ENCODE measurements around the gene FAM193B. TPM values are rescaled to one million over a fixed set of nuclear protein-coding genes. Genes with fewer than 3 reads are reported as not detected.
A peak's percentile ranks its signal among the peaks of the same experiment; 100 is the strongest.

FAM193B gene
- total and polyA plus RNA-seq, 7 experiments from 2014 or later: 4.1 to 275 (median 157) TPM

GRCh38 chr5:177508837-177509236, 45.5 kb downstream of the FAM193B start:
- DNase-seq (no peak), ATAC-seq (no peak)
- no peak overlapping the region for H3K27ac Mint-ChIP-seq
- no peaks in the 10 kb centered on the region for H3K27me3 Mint-ChIP-seq
- Histone ChIP-seq H3K9me3 (ENCODE audit: control insufficient read depth in 2 of 3, low read length in 3 of 3) (no peaks in the 10 kb centered on the region), H3K27ac (ENCODE audit: low read depth, low read length) (no peak overlapping the region), H3K4me3 (ENCODE audit: low read length) (no peak overlapping the region), H3K36me3 (ENCODE audit: control insufficient read depth in 2 of 3, insufficient read depth in 3 of 3, low read length in 3 of 3) (peaks cover 0 to 32% (median 7%) of the 10 kb centered on the region in 3 experiments), H3K4me1 (ENCODE audit: control insufficient read depth in 2 of 2, insufficient read depth in 2 of 2, low read length in 2 of 2) (no peaks in the 10 kb centered on the region), H3K27me3 (ENCODE audit: control insufficient read depth in 2 of 2, insufficient read depth in 2 of 2, low read length in 2 of 2) (no peaks in the 10 kb centered on the region)
- POLR2A ChIA-PET: no interaction called here
- CTCF ChIA-PET: interaction anchor here (0.7 to 1.0 kb wide), 2 partner anchors 8 to 104 kb away, joined by 3 to 4 read pairs; no protein-coding TSS in a partner anchor
- no peaks in the 10 kb centered on the region for H3K9me3 Mint-ChIP-seq
- intact Hi-C loops (cut with micrococcal nuclease): no loop called here
- peak overlapping the region in 1 of 10 donors; percentile 72 for H3K4me3 Mint-ChIP-seq
- peaks cover 7 to 20% (median 11%) of the 10 kb centered on the region in 5 donors for H3K36me3 Mint-ChIP-seq
- H3K4me1 Mint-ChIP-seq: peaks cover 4 to 28% (median 7%) of the 10 kb centered on the region in 7 donors

GRCh38 chr5:177508221-177508611, 46.1 kb downstream of the FAM193B start:
- Histone ChIP-seq H3K27me3 (ENCODE audit: control insufficient read depth in 2 of 2, insufficient read depth in 2 of 2, low read length in 2 of 2) (no peaks in the 10 kb centered on the region), H3K4me1 (ENCODE audit: control insufficient read depth in 2 of 2, insufficient read depth in 2 of 2, low read length in 2 of 2) (no peaks in the 10 kb centered on the region), H3K9me3 (ENCODE audit: control insufficient read depth in 2 of 3, low read length in 3 of 3) (no peaks in the 10 kb centered on the region), H3K36me3 (ENCODE audit: control insufficient read depth in 2 of 3, insufficient read depth in 3 of 3, low read length in 3 of 3) (peaks cover 0 to 26% (median 6%) of the 10 kb centered on the region in 3 experiments), H3K27ac (ENCODE audit: low read depth, low read length) (no peak overlapping the region), H3K4me3 (ENCODE audit: low read length) (no peak overlapping the region)
- no peaks in the 10 kb centered on the region for H3K27me3 Mint-ChIP-seq
- DNase-seq (no peak), ATAC-seq (no peak)
- H3K36me3 Mint-ChIP-seq: peaks cover 7 to 15% (median 10%) of the 10 kb centered on the region in 5 donors
- H3K4me1 Mint-ChIP-seq: peaks cover 2 to 26% (median 7%) of the 10 kb centered on the region in 7 donors
- intact Hi-C loops (cut with micrococcal nuclease): no loop called here
- ChIA-PET CTCF (interaction anchor here (0.7 kb wide), 1 partner anchor 104 kb away, joined by 3 read pairs; no protein-coding TSS in a partner anchor), POLR2A (no interaction called here)
- no peak overlapping the region for H3K27ac Mint-ChIP-seq
- H3K9me3 Mint-ChIP-seq: no peaks in the 10 kb centered on the region
- no peak overlapping the region for H3K4me3 Mint-ChIP-seq

- ATAC-seq (peak; percentile 17), DNase-seq (no peak)
- H3K4me3 Mint-ChIP-seq: no peak overlapping the region
- peaks cover 0 to 2% (median 0%) of the 10 kb centered on the region in 11 donors for H3K9me3 Mint-ChIP-seq
- no peaks in the 10 kb centered on the region for H3K27me3 Mint-ChIP-seq
- Histone ChIP-seq H3K27me3 (ENCODE audit: control insufficient read depth in 2 of 2, insufficient read depth in 2 of 2, low read length in 2 of 2) (no peaks in the 10 kb centered on the region), H3K9me3 (ENCODE audit: control insufficient read depth in 2 of 3, low read length in 3 of 3) (no peaks in the 10 kb centered on the region), H3K4me1 (ENCODE audit: control insufficient read depth in 2 of 2, insufficient read depth in 2 of 2, low read length in 2 of 2) (no peaks in the 10 kb centered on the region), H3K36me3 (ENCODE audit: control insufficient read depth in 2 of 3, insufficient read depth in 3 of 3, low read length in 3 of 3) (peaks cover 0 to 21% (median 3%) of the 10 kb centered on the region in 3 experiments), H3K27ac (ENCODE audit: low read depth, low read length) (no peak overlapping the region), H3K4me3 (ENCODE audit: low read length) (no peak overlapping the region)
- H3K4me1 Mint-ChIP-seq: peaks cover 2 to 27% (median 7%) of the 10 kb centered on the region in 7 donors
- peak overlapping the region in 2 of 9 donors; percentile 12 to 37 for H3K27ac Mint-ChIP-seq
- ChIA-PET CTCF (no interaction called here), POLR2A (interaction anchor here (0.6 kb wide), 1 partner anchor 16 kb away, joined by 3 read pairs; no protein-coding TSS in a partner anchor)
- peaks cover 7 to 11% (median 10%) of the 10 kb centered on the region in 5 donors for H3K36me3 Mint-ChIP-seq
- intact Hi-C loops (cut with micrococcal nuclease): no loop called here
These were observed 46.7 kb downstream of the FAM193B start for GRCh38 chr5:177507596-177508220.

- no peaks in the 10 kb centered on the region for H3K9me3 ChIP-seq (ENCODE audit: control insufficient read depth in 2 of 3, low read length in 3 of 3)
- no peaks in the 10 kb centered on the region for H3K27me3 ChIP-seq (ENCODE audit: control insufficient read depth in 2 of 2, insufficient read depth in 2 of 2, low read length in 2 of 2)
- peaks cover 0 to 16% (median 0%) of the 10 kb centered on the region in 3 experiments for H3K36me3 ChIP-seq (ENCODE audit: control insufficient read depth in 2 of 3, insufficient read depth in 3 of 3, low read length in 3 of 3)
- ATAC-seq (no peak), DNase-seq (no peak)
- ChIA-PET CTCF (no interaction called here), POLR2A (interaction anchor here (0.6 kb wide), 1 partner anchor 15 kb away, joined by 3 read pairs; no protein-coding TSS in a partner anchor)
- no peak overlapping the region for H3K27ac Mint-ChIP-seq
- H3K27ac ChIP-seq (ENCODE audit: low read depth, low read length): no peak overlapping the region
- intact Hi-C loops (cut with micrococcal nuclease): no loop called here
- no peak overlapping the region for H3K4me3 Mint-ChIP-seq
- no peak overlapping the region for H3K4me3 ChIP-seq (ENCODE audit: low read length)
- peaks cover 2 to 29% (median 7%) of the 10 kb centered on the region in 7 donors for H3K4me1 Mint-ChIP-seq
- H3K36me3 Mint-ChIP-seq: peaks cover 6 to 11% (median 7%) of the 10 kb centered on the region in 5 donors
- H3K27me3 Mint-ChIP-seq: no peaks in the 10 kb centered on the region
- H3K4me1 ChIP-seq (ENCODE audit: control insufficient read depth in 2 of 2, insufficient read depth in 2 of 2, low read length in 2 of 2): no peaks in the 10 kb centered on the region
- peaks cover 0 to 2% (median 0%) of the 10 kb centered on the region in 11 donors for H3K9me3 Mint-ChIP-seq
These were observed 47.2 kb downstream of the FAM193B start for GRCh38 chr5:177507165-177507564.

- H3K36me3 ChIP-seq (ENCODE audit: control insufficient read depth in 2 of 3, insufficient read depth in 3 of 3, low read length in 3 of 3): no peaks in the 10 kb centered on the region
- H3K27me3 ChIP-seq (ENCODE audit: control insufficient read depth in 2 of 2, insufficient read depth in 2 of 2, low read length in 2 of 2): no peaks in the 10 kb centered on the region
- H3K4me1 ChIP-seq (ENCODE audit: control insufficient read depth in 2 of 2, insufficient read depth in 2 of 2, low read length in 2 of 2): no peaks in the 10 kb centered on the region
- H3K27me3 Mint-ChIP-seq: peaks cover 0 to 5% (median 0%) of the 10 kb centered on the region in 5 donors
- H3K36me3 Mint-ChIP-seq: no peaks in the 10 kb centered on the region
- H3K9me3 ChIP-seq (ENCODE audit: control insufficient read depth in 2 of 3, low read length in 3 of 3): no peaks in the 10 kb centered on the region
- no peak overlapping the region for H3K4me3 ChIP-seq (ENCODE audit: low read length)
- CTCF ChIA-PET: interaction anchor here (0.7 kb wide), 1 partner anchor 28 kb away, joined by 6 read pairs; no protein-coding TSS in a partner anchor
- H3K27ac Mint-ChIP-seq: no peak overlapping the region
- no peak overlapping the region for H3K4me3 Mint-ChIP-seq
- H3K27ac ChIP-seq (ENCODE audit: low read depth, low read length): no peak overlapping the region
- intact Hi-C loops (cut with micrococcal nuclease): no loop called here
- POLR2A ChIA-PET: interaction anchor here (0.6 kb wide), 1 partner anchor 858 kb away, joined by 3 read pairs; no protein-coding TSS in a partner anchor
- ATAC-seq: no peak
- DNase-seq: no peak
- peaks cover 6 to 28% (median 11%) of the 10 kb centered on the region in 7 donors for H3K4me1 Mint-ChIP-seq
- peaks cover 0 to 3% (median 0%) of the 10 kb centered on the region in 11 donors for H3K9me3 Mint-ChIP-seq
These were observed 49.3 kb downstream of the FAM193B start for GRCh38 chr5:177505075-177505474.

GRCh38 chr5:177504086-177505056, 50.0 kb downstream of the FAM193B start:
- H3K27me3 ChIP-seq (ENCODE audit: control insufficient read depth in 2 of 2, insufficient read depth in 2 of 2, low read length in 2 of 2): no peaks in the 10 kb centered on the region
- Mint-ChIP-seq H3K27ac (no peak overlapping the region), H3K4me3 (no peak overlapping the region), H3K4me1 (peaks cover 4 to 26% (median 11%) of the 10 kb centered on the region in 7 donors), H3K9me3 (peaks cover 0 to 3% (median 0%) of the 10 kb centered on the region in 11 donors), H3K36me3 (no peaks in the 10 kb centered on the region), H3K27me3 (peaks cover 0 to 12% (median 0%) of the 10 kb centered on the region in 5 donors)
- CTCF ChIA-PET: interaction anchor here (0.9 to 7.1 kb wide), 3 partner anchors 33 to 135 kb away, joined by 3 to 77 read pairs (median 3); no protein-coding TSS in a partner anchor
- DNase-seq: no peak
- H3K4me3 ChIP-seq (ENCODE audit: low read length): no peak overlapping the region
- H3K27ac ChIP-seq (ENCODE audit: low read depth, low read length): no peak overlapping the region
- H3K4me1 ChIP-seq (ENCODE audit: control insufficient read depth in 2 of 2, insufficient read depth in 2 of 2, low read length in 2 of 2): no peaks in the 10 kb centered on the region
- no peak for ATAC-seq
- no peaks in the 10 kb centered on the region for H3K9me3 ChIP-seq (ENCODE audit: control insufficient read depth in 2 of 3, low read length in 3 of 3)
- POLR2A ChIA-PET: interaction anchor here (0.6 kb wide), 1 partner anchor 857 kb away, joined by 3 read pairs; no protein-coding TSS in a partner anchor
- H3K36me3 ChIP-seq (ENCODE audit: control insufficient read depth in 2 of 3, insufficient read depth in 3 of 3, low read length in 3 of 3): no peaks in the 10 kb centered on the region
- intact Hi-C loops (cut with micrococcal nuclease): no loop called here

Measured in naive thymus-derived CD4-positive, alpha-beta T cell (primary cell).